Endothelial cell of umbilical vein (primary cell): ENCODE results near the gene KDM4B. TPM values are rescaled to one million over a fixed set of nuclear protein-coding genes. Genes with fewer than 3 reads are reported as not detected.

Experiments used
- BruUV-seq: library from RNA; stranded (reverse); fragments of 400-500 nt; replicated peaks from 2 replicates; lab custom pipeline; 2021; lab: Mats Ljungman, UMichigan
- CTCF ChIA-PET: fragments of 300-600, 350-600 bp; sonication (Branson Sonifier 250); formaldehyde crosslinking; loops from one replicate; lab custom pipeline; 2021; ENCODE audit warnings: antibody characterized with exemption, inconsistent platforms; lab: Charles Lee
- POLR2A ChIA-PET: fragments of 300-600, 350-600 bp; sonication (Branson Sonifier 250); formaldehyde crosslinking; loops from one replicate; lab custom pipeline; 2021; ENCODE audit warnings: antibody characterized with exemption, inconsistent platforms; lab: Charles Lee
- DNase-seq: peaks from one replicate; pipeline ENCODE4 v3.0.0-alpha.2; 2011; ENCODE audit warnings: low read depth, low spot score
- FAIRE-seq: peaks from 2 replicates; lab custom pipeline; 2011; peaks lifted over from hg19 to GRCh38; lab: Jason Lieb, UNC
- H2AFZ ChIP-seq: 2 replicates; pipeline ENCODE4 v1.6.0; 2012; ENCODE audit warnings: low read depth, low read length, control low read depth, inconsistent platforms
- H3K27ac ChIP-seq: 2 replicates; pipeline ENCODE4 v1.5.1; 2011; ENCODE audit warnings: low read depth, mild to moderate bottlenecking, control low read depth, low read length, moderate library complexity; ENCODE audit not compliant: insufficient read depth
- H3K27me3 ChIP-seq, 2 experiments: 2 replicates each; pipeline versions ENCODE4 v1.6.0 to v1.6.1; 2011; ENCODE audit warnings: low read length in 2 of 2, mixed read lengths in 1 of 2; ENCODE audit not compliant: control insufficient read depth in 2 of 2, insufficient read depth in 2 of 2
- H3K36me3 ChIP-seq, 2 experiments: 2 replicates in 1 of 2; 3 replicates in 1 of 2; pipeline ENCODE4 v1.5.1; 2011; ENCODE audit warnings: low read length in 2 of 2, mild to moderate bottlenecking in 1 of 2, moderate library complexity in 1 of 2; ENCODE audit not compliant: control insufficient read depth in 2 of 2, insufficient read depth in 2 of 2; ENCODE audit errors: extremely low read depth in 1 of 2
- H3K4me1 ChIP-seq: 3 replicates; pipeline ENCODE4 v1.5.1; 2011; ENCODE audit warnings: mild to moderate bottlenecking, low read length; ENCODE audit not compliant: control insufficient read depth, insufficient read depth; ENCODE audit errors: extremely low read depth
- H3K4me2 ChIP-seq: 2 replicates; pipeline ENCODE4 v1.6.1; 2011; ENCODE audit warnings: low read length, control low read depth, mixed read lengths; ENCODE audit not compliant: insufficient read depth
- H3K4me3 ChIP-seq, 3 experiments: fragments of 200-600 bp in 1 of 3; sonication (generic), shearing (Covaris generic) in 1 of 3; replicated peaks in 1 of 3; 2 replicates each; pipeline ENCODE4 v1.5.1; 2011 to 2016; ENCODE audit warnings: control low read depth in 3 of 3, low read length in 3 of 3, mild to moderate bottlenecking in 2 of 3, inconsistent platforms in 1 of 3, low read depth in 1 of 3, moderate library complexity in 1 of 3; ENCODE audit not compliant: insufficient read depth in 1 of 3
- H3K79me2 ChIP-seq: 2 replicates; pipeline ENCODE4 v1.6.0; 2012; ENCODE audit warnings: low read length, inconsistent platforms; ENCODE audit not compliant: control insufficient read depth, insufficient read depth
- H3K9ac ChIP-seq: replicated peaks from 2 replicates; pipeline ENCODE3; 2011; ENCODE audit warnings: low read length, control low read depth; ENCODE audit not compliant: insufficient read depth; ENCODE audit errors: extremely low read depth
- H3K9me1 ChIP-seq: replicated peaks from 3 replicates; pipeline ENCODE4 v1.6.0; 2011; ENCODE audit warnings: mild to moderate bottlenecking, low read length; ENCODE audit not compliant: control insufficient read depth, insufficient read depth; ENCODE audit errors: extremely low read depth
- H3K9me3 ChIP-seq: replicated peaks from 2 replicates; pipeline ENCODE4 v1.5.1; 2012; ENCODE audit warnings: low read length, inconsistent platforms; ENCODE audit not compliant: control insufficient read depth, insufficient read depth
- H4K20me1 ChIP-seq: replicated peaks from 2 replicates; pipeline ENCODE3; 2011; ENCODE audit warnings: mild to moderate bottlenecking, low read length; ENCODE audit not compliant: control insufficient read depth, insufficient read depth; ENCODE audit errors: extremely low read depth
- CTCF ChIP-seq, 2 donors: IDR thresholded peaks; 1 replicate in 1 of 2; 2 replicates in 1 of 2; pipeline ENCODE4 v1.5.1; 2011; ENCODE audit warnings: low read length in 2 of 2, mild to moderate bottlenecking in 2 of 2, moderate library complexity in 2 of 2, control low read depth in 1 of 2, inconsistent platforms in 1 of 2, low read depth in 1 of 2; ENCODE audit not compliant: insufficient read depth in 1 of 2; ENCODE audit errors: extremely low read depth in 1 of 2
- EZH2 ChIP-seq: IDR thresholded peaks from 2 replicates; pipeline ENCODE4 v1.6.1; 2012; ENCODE audit warnings: borderline replicate concordance, low read depth, mild to moderate bottlenecking, moderate library complexity, low read length, inconsistent platforms; ENCODE audit not compliant: severe bottlenecking
- FOS ChIP-seq: IDR thresholded peaks from 2 replicates; pipeline ENCODE4 v1.6.1; 2011; ENCODE audit warnings: mild to moderate bottlenecking, low read length, moderate library complexity, borderline replicate concordance; ENCODE audit not compliant: insufficient read depth
- GATA2 ChIP-seq: IDR thresholded peaks from 2 replicates; pipeline ENCODE4 v1.7.0; 2011; ENCODE audit warnings: low read depth, mild to moderate bottlenecking, moderate library complexity, mixed read lengths, low read length; ENCODE audit not compliant: insufficient read length, insufficient read depth
- JUN ChIP-seq: IDR thresholded peaks from 2 replicates; pipeline ENCODE4 v1.6.1; 2011; ENCODE audit warnings: borderline replicate concordance, low read depth; ENCODE audit not compliant: insufficient read length, insufficient read depth
- MAX ChIP-seq: IDR thresholded peaks from 2 replicates; pipeline ENCODE4 v1.6.1; 2011; ENCODE audit not compliant: insufficient read depth, insufficient read length
- MYC ChIP-seq: IDR thresholded peaks from one replicate; pipeline ENCODE4 v1.6.1; 2011; ENCODE audit warnings: mild to moderate bottlenecking, low read depth, low read length
- POLR2A ChIP-seq: IDR thresholded peaks from 2 replicates; pipeline ENCODE4 v1.6.1; 2012; ENCODE audit warnings: low read depth, mild to moderate bottlenecking, control low read depth, low read length
- POLR2AphosphoS5 ChIP-seq: IDR thresholded peaks from 2 replicates; pipeline ENCODE4 v1.6.1; 2012; ENCODE audit warnings: low read depth, mild to moderate bottlenecking, control low read depth, low read length, moderate library complexity; ENCODE audit not compliant: insufficient read depth
- dilution Hi-C: fragments of 300-500 bp; cut with MboI; formaldehyde crosslinking; loops from one replicate; pipeline ENCODE4 v1.15.0; 2019; ENCODE audit warnings: low sequenced_read_pairs; ENCODE audit not compliant: extremely low pct_ligation_motif_present
- intact Hi-C: fragments of 100-400 bp; cut with micrococcal nuclease; formaldehyde crosslinking; loops from one replicate; pipeline ENCODE4 v1.10.0; 2022
- polyA plus RNA-seq, 4 experiments: library from polyadenylated mRNA; depleted of rRNA in 3 of 4; stranded (reverse) in 3 of 4; unstranded in 1 of 4; fragments of >200 nt; gene quantifications; 2 replicates each; pipeline versions ENCODE4 v1.2.1 to v1.2.3, GENCODE V29; 2011 to 2012; ENCODE audit warnings: missing spikeins in 1 of 4
- total RNA-seq: library from RNA; stranded (reverse); gene quantifications from 2 replicates; pipeline ENCODE4 v1.2.3, GENCODE V29; 2021

KDM4B gene
- total and polyA plus RNA-seq, 2 donors (not counting 3 experiments of a cell fraction or from before 2014, with no cell fraction given), result 12.4 to 37.2 TPM

- dilution Hi-C loops (no loop called here), intact Hi-C loops (no loop called here)
- no TSS peak for BruUV-seq
- Histone ChIP-seq H3K4me2 (no peak overlapping the region), H3K79me2 (no peaks in the 10 kb centered on the region), H3K4me1 (no peaks in the 10 kb centered on the region), H3K27ac (no peak overlapping the region), H3K9ac (no peak overlapping the region), H3K27me3 (no peaks in the 10 kb centered on the region), H3K9me1 (no peaks in the 10 kb centered on the region), H3K4me3 (no peak overlapping the region), H4K20me1 (no peaks in the 10 kb centered on the region), H3K9me3 (no peaks in the 10 kb centered on the region), H3K36me3 (peaks cover 0 to 39% of the 10 kb centered on the region in 2 experiments), H2AFZ (no peak overlapping the region)
- ChIA-PET CTCF (no interaction called here), POLR2A (no interaction called here)
- FAIRE-seq, result no peak
- TF ChIP-seq CTCF (IDR thresholded peaks at IDR 0.05; ENCODE audit: extremely low read depth in 1 of 2, insufficient read depth in 1 of 2, low read depth in 1 of 2, low read length in 2 of 2), result no peak
- TF ChIP-seq MYC, result no peak
- no peak for TF ChIP-seq POLR2A
- TF ChIP-seq POLR2AphosphoS5, result no peak
- TF ChIP-seq JUN, result no peak
- no peak for TF ChIP-seq GATA2
- no peak for TF ChIP-seq EZH2
- no peak for TF ChIP-seq FOS
- no peak for TF ChIP-seq MAX
- no peak for DNase-seq
Observed at GRCh38 chr19:5141129-5141849, 172.4 kb downstream of the KDM4B start.
